H1 (cell line): ENCODE measurements around the gene FBXO7. TPM values are rescaled to one million over a fixed set of nuclear protein-coding genes. Genes with fewer than 3 reads are reported as not detected.

Experiments used
- CTCF ChIA-PET: fragments of 300-600 bp; sonication (Branson Sonifier 250); formaldehyde crosslinking; loops from one replicate; lab custom pipeline; 2021; ENCODE audit not compliant: partially characterized antibody; lab: Charles Lee
- POLR2A ChIA-PET: fragments of 300-600 bp; sonication (Branson Sonifier 250); formaldehyde crosslinking; loops from one replicate; lab custom pipeline; 2021; ENCODE audit warnings: inconsistent platforms; ENCODE audit not compliant: partially characterized antibody; lab: Charles Lee
- DNase-seq, 2 experiments: peaks; one replicate each; pipeline versions ENCODE4 v3.0.0 to v3.0.0-alpha.2; 2010 to 2022; ENCODE audit warnings: low spot score in 2 of 2, low read depth in 1 of 2, mixed read lengths in 1 of 2
- FAIRE-seq: peaks from 2 replicates; lab custom pipeline; 2011; peaks lifted over from hg19 to GRCh38; lab: Jason Lieb, UNC
- H2AFZ ChIP-seq: 2 replicates; pipeline ENCODE4 v1.8.1; 2012; ENCODE audit warnings: low read length, inconsistent platforms
- H2AK5ac ChIP-seq: 2 replicates; pipeline ENCODE4 v1.6.1; 2013; ENCODE audit warnings: low read depth, low read length
- H2BK120ac ChIP-seq: replicated peaks from 2 replicates; pipeline ENCODE3; 2013; ENCODE audit warnings: low read depth, low read length, inconsistent platforms
- H2BK12ac ChIP-seq: 2 replicates; pipeline ENCODE4 v1.6.1; 2013; ENCODE audit warnings: low read depth, low read length
- H2BK15ac ChIP-seq: 2 replicates; pipeline ENCODE4 v1.6.1; 2013; ENCODE audit warnings: low read length
- H2BK20ac ChIP-seq: 2 replicates; pipeline ENCODE4 v1.6.1; 2013; ENCODE audit warnings: low read length
- H2BK5ac ChIP-seq: 2 replicates; pipeline ENCODE4 v1.6.1; 2013; ENCODE audit warnings: low read depth, low read length
- H3K14ac ChIP-seq: 2 replicates; pipeline ENCODE4 v1.6.1; 2013; ENCODE audit warnings: inconsistent platforms; ENCODE audit not compliant: insufficient read length
- H3K18ac ChIP-seq: 2 replicates; pipeline ENCODE4 v1.6.1; 2013; ENCODE audit warnings: low read length; ENCODE audit errors: extremely low read depth
- H3K23ac ChIP-seq: 2 replicates; pipeline ENCODE4 v1.6.1; 2013; ENCODE audit warnings: inconsistent platforms; ENCODE audit not compliant: insufficient read length
- H3K23me2 ChIP-seq: 2 replicates; pipeline ENCODE4 v1.6.1; 2013; ENCODE audit warnings: low read depth, low read length
- H3K27ac ChIP-seq: 2 replicates; pipeline ENCODE4 v1.6.1; 2011; ENCODE audit warnings: low read depth, low read length, inconsistent platforms
- H3K27me3 ChIP-seq, 4 experiments: replicated peaks in 1 of 4; 1 replicate in 1 of 4; 2 replicates in 3 of 4; pipeline versions ENCODE4 v1.6.1 to v1.8.1; 2011 to 2013; ENCODE audit warnings: low read length in 3 of 4, mild to moderate bottlenecking in 3 of 4, inconsistent platforms in 2 of 4, mixed read lengths in 2 of 4, moderate library complexity in 1 of 4; ENCODE audit not compliant: control insufficient read depth in 3 of 4, insufficient read depth in 3 of 4; ENCODE audit errors: extremely low read depth in 1 of 4
- H3K36me3 ChIP-seq, 4 experiments: 2 replicates each; pipeline versions ENCODE4 v1.6.1 to v1.8.1; 2011 to 2013; ENCODE audit warnings: mild to moderate bottlenecking in 4 of 4, low read length in 3 of 4, moderate library complexity in 2 of 4, control low read depth in 1 of 4, inconsistent platforms in 1 of 4; ENCODE audit not compliant: insufficient read depth in 4 of 4, control insufficient read depth in 2 of 4
- H3K4ac ChIP-seq: replicated peaks from 2 replicates; pipeline ENCODE3; 2013; ENCODE audit warnings: low read length, low read depth, mixed read lengths, inconsistent platforms; ENCODE audit not compliant: insufficient read length
- H3K4me1 ChIP-seq, 4 experiments: replicated peaks in 1 of 4; 1 replicate in 1 of 4; 2 replicates in 3 of 4; pipeline versions ENCODE4 v1.6.1 to v1.8.1; 2011 to 2013; ENCODE audit warnings: low read length in 3 of 4, inconsistent platforms in 2 of 4, mixed read lengths in 1 of 4; ENCODE audit not compliant: insufficient read depth in 4 of 4, control insufficient read depth in 3 of 4
- H3K4me2 ChIP-seq, 2 experiments: 2 replicates each; pipeline versions ENCODE4 v1.6.1 to v1.8.1; 2011 to 2013; ENCODE audit warnings: low read depth in 2 of 2, low read length in 2 of 2, control low read depth in 1 of 2, inconsistent platforms in 1 of 2, mild to moderate bottlenecking in 1 of 2; ENCODE audit not compliant: insufficient read depth in 1 of 2
- H3K4me3 ChIP-seq, 4 experiments: fragments of 200-600, 300-600 bp in 1 of 4; sonication (generic), shearing (Covaris generic), sonication (Bioruptor Twin) in 1 of 4; 2 replicates each; pipeline versions ENCODE4 v1.5.1 to v1.8.1; 2011 to 2016; ENCODE audit warnings: low read length in 4 of 4, low read depth in 3 of 4, control low read depth in 2 of 4, inconsistent platforms in 2 of 4, mild to moderate bottlenecking in 2 of 4, mixed read lengths in 1 of 4, moderate library complexity in 1 of 4; ENCODE audit not compliant: insufficient read depth in 2 of 4; ENCODE audit errors: extremely low read depth in 1 of 4
- H3K56ac ChIP-seq: replicated peaks from 2 replicates; pipeline ENCODE3; 2013; ENCODE audit warnings: low read depth, mild to moderate bottlenecking, mixed read lengths, low read length, inconsistent platforms; ENCODE audit not compliant: insufficient read length
- H3K79me1 ChIP-seq: 2 replicates; pipeline ENCODE4 v1.6.1; 2013; ENCODE audit warnings: low read depth, low read length, control low read depth
- H3K79me2 ChIP-seq, 2 experiments: 2 replicates each; pipeline versions ENCODE4 v1.6.1 to v1.8.1; 2012 to 2013; ENCODE audit warnings: low read length in 2 of 2, mild to moderate bottlenecking in 2 of 2, inconsistent platforms in 1 of 2; ENCODE audit not compliant: insufficient read depth in 2 of 2, control insufficient read depth in 1 of 2
- H3K9ac ChIP-seq, 4 experiments: replicated peaks in 1 of 4; 1 replicate in 1 of 4; 2 replicates in 3 of 4; pipeline versions ENCODE4 v1.6.1 to v1.8.1; 2011 to 2013; ENCODE audit warnings: low read depth in 3 of 4, low read length in 3 of 4, control low read depth in 2 of 4, mild to moderate bottlenecking in 2 of 4, moderate library complexity in 2 of 4, inconsistent platforms in 1 of 4; ENCODE audit errors: extremely low read depth in 1 of 4
- H3K9me3 ChIP-seq, 2 experiments: 2 replicates each; pipeline versions ENCODE4 v1.6.1 to v1.8.1; 2012 to 2013; ENCODE audit warnings: mild to moderate bottlenecking in 2 of 2, moderate library complexity in 2 of 2, control low read depth in 1 of 2, inconsistent platforms in 1 of 2, low read depth in 1 of 2, low read length in 1 of 2, mixed read lengths in 1 of 2; ENCODE audit not compliant: insufficient read depth in 2 of 2
- H4K20me1 ChIP-seq, 2 experiments: replicated peaks in 1 of 2; 2 replicates each; pipeline versions ENCODE3 to v1.8.1; 2011 to 2013; ENCODE audit warnings: inconsistent platforms in 2 of 2, low read length in 2 of 2, mild to moderate bottlenecking in 1 of 2; ENCODE audit not compliant: insufficient read depth in 2 of 2, control insufficient read depth in 1 of 2
- H4K5ac ChIP-seq: 2 replicates; pipeline ENCODE4 v1.6.1; 2013; ENCODE audit warnings: low read length, low read depth, mixed read lengths, inconsistent platforms; ENCODE audit not compliant: insufficient read length
- H4K8ac ChIP-seq: 2 replicates; pipeline ENCODE4 v1.8.0; 2013; ENCODE audit warnings: mild to moderate bottlenecking, moderate library complexity, low read length, inconsistent platforms; ENCODE audit not compliant: insufficient read depth; ENCODE audit errors: extremely low read depth
- H4K91ac ChIP-seq: replicated peaks from 2 replicates; pipeline ENCODE3; 2013; ENCODE audit warnings: low read length, mixed read lengths, inconsistent platforms; ENCODE audit not compliant: insufficient read length
- KDM5A ChIP-seq: fragments of 200-600 bp; IDR thresholded peaks from 2 replicates; pipeline ENCODE4 v1.7.1; 2012; ENCODE audit warnings: mild to moderate bottlenecking, low read length, inconsistent platforms, mixed read lengths
- WGBS, 2 experiments: shearing (Covaris generic) in 1 of 2; methylation state at CpG; one replicate each; pipeline versions ENCODE4 v1.1.6 to v1.1.7; 2013 to 2015; ENCODE audit warnings: low lambda C conversion rate in 2 of 2, mixed read lengths in 2 of 2, inconsistent platforms in 1 of 2, low coverage in 1 of 2, missing lambda C conversion rate in 1 of 2; ENCODE audit not compliant: insufficient replicate concordance in 2 of 2, insufficient coverage in 1 of 2, insufficient read length in 1 of 2; ENCODE audit errors: extremely low coverage in 1 of 2, missing lambda C conversion rate in 1 of 2; 5-methylcytosine and 5-hydroxymethylcytosine counted together
- polyA plus RNA-seq, 7 experiments: library from polyadenylated mRNA; depleted of rRNA in 3 of 7; stranded (reverse) in 5 of 7; unstranded in 2 of 7; fragments of >200 nt in 5 of 7; fragments of 200-250 nt in 2 of 7; gene quantifications; 1 replicate in 5 of 7; 2 replicates in 1 of 7; 4 replicates in 1 of 7; pipeline versions ENCODE4 v1.2.1 to v1.2.3, GENCODE V29; 2011 to 2013; ENCODE audit warnings: missing spikeins in 2 of 7, mixed read lengths in 2 of 7
- total RNA-seq: library from RNA; stranded (reverse); fragmentation: NEBNext Ultra II Directional; extraction: Animal tissue kit (Norgen Biotek cat#: 25700); gene quantifications from 2 replicates; pipeline ENCODE4 v1.2.1, GENCODE V29; 2021

FBXO7 gene
- total and polyA plus RNA-seq, 2 of the 8 experiments (the other 6 are each of a cell fraction or from before 2014, with no cell fraction given) = 62.7 to 76.1 TPM

DNA sequence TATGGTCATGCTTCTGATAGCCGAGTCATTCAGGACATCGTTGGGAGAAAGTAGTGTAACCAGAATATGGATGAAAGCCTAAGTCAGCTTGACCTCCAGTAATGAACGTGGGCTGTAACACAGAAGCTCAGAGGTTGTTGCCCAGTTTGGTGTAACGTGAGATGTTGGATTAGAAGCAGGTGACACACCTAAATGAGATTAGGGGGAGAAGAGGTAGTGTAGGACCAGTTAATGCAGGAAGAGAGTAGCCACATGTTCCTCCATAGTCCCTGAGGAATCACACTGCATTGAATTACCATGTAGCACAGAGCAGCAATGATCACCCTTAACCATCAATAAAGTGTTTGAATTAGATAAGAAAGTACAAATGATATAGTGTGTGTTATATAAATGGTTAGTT, 20.4 kb downstream of the FBXO7 start:
- H2AFZ ChIP-seq = no peak overlapping the region
- H2BK15ac ChIP-seq = no peak overlapping the region
- TF ChIP-seq KDM5A = no peak
- no peak overlapping the region for H4K91ac ChIP-seq
- H3K9ac ChIP-seq = no peak overlapping the region
- H2BK5ac ChIP-seq = no peak overlapping the region
- no peak overlapping the region for H3K14ac ChIP-seq
- no peak overlapping the region for H2BK12ac ChIP-seq
- ChIA-PET CTCF (interaction anchor here (0.6 to 1.4 kb wide), 2 partner anchors 17 to 302 kb away, joined by 3 to 6 read pairs; no protein-coding TSS in a partner anchor), POLR2A (no interaction called here)
- no peak overlapping the region for H4K8ac ChIP-seq
- no peak overlapping the region for H2BK20ac ChIP-seq
- H3K36me3 ChIP-seq = peaks cover 0 to 33% (median 12%) of the 10 kb centered on the region in 4 experiments; a peak in 6 of 8 replicates
- no peaks in the 10 kb centered on the region for H3K9me3 ChIP-seq
- H3K18ac ChIP-seq = no peak overlapping the region
- H3K23me2 ChIP-seq = no peaks in the 10 kb centered on the region
- no peak for DNase-seq
- H4K20me1 ChIP-seq = peaks cover 3 to 7% of the 10 kb centered on the region in 2 experiments
- peak; percentile 19 for FAIRE-seq
- H3K79me2 ChIP-seq = no peaks in the 10 kb centered on the region
- WGBS, 2 experiments = 92% methylated on average over 4 of the region's 4 CpGs; no CpG with 5 or more reads in 1 of the 2 experiments
- no peak overlapping the region for H3K27ac ChIP-seq
- no peak overlapping the region for H2BK120ac ChIP-seq
- no peak overlapping the region for H3K23ac ChIP-seq
- no peaks in the 10 kb centered on the region for H3K4me1 ChIP-seq
- no peak overlapping the region for H3K4ac ChIP-seq
- H3K56ac ChIP-seq = no peak overlapping the region
- H4K5ac ChIP-seq = no peak overlapping the region
- no peaks in the 10 kb centered on the region for H3K79me1 ChIP-seq
- H3K4me2 ChIP-seq = no peak overlapping the region
- no peaks in the 10 kb centered on the region for H3K27me3 ChIP-seq
- H2AK5ac ChIP-seq = no peak overlapping the region
- H3K4me3 ChIP-seq = no peak overlapping the region
